Measurements from ENCODE around the gene TPH1. TPM values are rescaled to one million over a fixed set of nuclear protein-coding genes. Genes with fewer than 3 reads are reported as not detected.

TPH1 gene
- total RNA-seq, 1 experiment from 2014 or later = 0.07 TPM

DNA sequence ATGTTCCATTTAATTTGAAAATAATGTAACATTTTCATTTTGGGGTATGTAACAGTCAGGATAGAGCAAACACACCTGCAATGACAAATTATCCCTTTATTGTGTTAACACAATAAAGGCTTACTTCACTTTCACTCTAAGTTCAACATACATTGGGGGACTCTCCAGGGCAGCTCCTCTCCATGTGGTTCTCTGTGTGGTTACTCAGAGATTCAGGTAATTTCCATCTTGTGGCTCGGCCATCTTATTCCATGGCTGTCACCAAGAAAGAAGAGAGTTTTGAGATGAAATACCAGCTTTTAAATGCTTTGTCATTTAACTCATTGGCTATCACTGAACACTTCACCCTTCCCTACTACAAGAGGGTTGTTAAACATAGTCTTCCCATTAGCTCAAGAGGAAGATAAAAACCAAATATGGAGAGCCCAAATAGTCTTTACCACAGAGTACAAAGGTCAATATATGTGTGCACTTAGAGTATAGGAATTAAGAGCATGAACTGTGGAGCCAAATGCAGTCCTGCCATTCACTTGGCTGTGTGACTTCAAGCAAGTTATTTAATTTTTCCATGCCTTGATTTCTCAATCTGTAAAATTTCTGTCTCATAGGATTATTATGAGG is 10.6 kb upstream of the TPH1 start:
- Mint-ChIP-seq H3K36me3 (no peaks in the 10 kb centered on the region), H3K9me3 (no peaks in the 10 kb centered on the region), H3K4me1 (no peaks in the 10 kb centered on the region), H3K27me3 (ENCODE audit: low read depth) (no peaks in the 10 kb centered on the region; the same call in 1 of the 2 replicates), H3K4me3 (no peak overlapping the region), H3K27ac (no peak overlapping the region)
- ChIA-PET POLR2A (no interaction called here), CTCF (no interaction called here)
- ATAC-seq (no peak), DNase-seq (ENCODE audit: low spot score) (no peak)
- TF ChIP-seq, protein P1, sequence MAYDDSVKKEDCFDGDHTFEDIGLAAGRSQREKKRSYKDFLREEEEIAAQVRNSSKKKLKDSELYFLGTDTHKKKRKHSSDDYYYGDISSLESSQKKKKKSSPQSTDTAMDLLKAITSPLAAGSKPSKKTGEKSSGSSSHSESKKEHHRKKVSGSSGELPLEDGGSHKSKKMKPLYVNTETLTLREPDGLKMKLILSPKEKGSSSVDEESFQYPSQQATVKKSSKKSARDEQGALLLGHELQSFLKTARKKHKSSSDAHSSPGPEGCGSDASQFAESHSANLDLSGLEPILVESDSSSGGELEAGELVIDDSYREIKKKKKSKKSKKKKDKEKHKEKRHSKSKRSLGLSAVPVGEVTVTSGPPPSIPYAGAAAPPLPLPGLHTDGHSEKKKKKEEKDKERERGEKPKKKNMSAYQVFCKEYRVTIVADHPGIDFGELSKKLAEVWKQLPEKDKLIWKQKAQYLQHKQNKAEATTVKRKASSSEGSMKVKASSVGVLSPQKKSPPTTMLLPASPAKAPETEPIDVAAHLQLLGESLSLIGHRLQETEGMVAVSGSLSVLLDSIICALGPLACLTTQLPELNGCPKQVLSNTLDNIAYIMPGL (CRISPR knock-in tag; IDR thresholded peaks at IDR 0.05) = no peak
- no peak for TF ChIP-seq ZNF512 (CRISPR knock-in tag; IDR thresholded peaks at IDR 0.05; ENCODE audit: borderline replicate concordance)
- TF ChIP-seq NFATC4 (CRISPR knock-in tag; IDR thresholded peaks at IDR 0.05) = no peak
- no peak for TF ChIP-seq ZNF219 (CRISPR knock-in tag; IDR thresholded peaks at IDR 0.05; ENCODE audit: borderline replicate concordance)
- no peak for TF ChIP-seq FOXP4 (CRISPR knock-in tag; IDR thresholded peaks at IDR 0.05)
- no peak for TF ChIP-seq TEAD4 (CRISPR knock-in tag; IDR thresholded peaks at IDR 0.05)
- TF ChIP-seq KAT7 (CRISPR knock-in tag; IDR thresholded peaks at IDR 0.05; ENCODE audit: borderline replicate concordance) = no peak
- no peak for TF ChIP-seq EMX1 (CRISPR knock-in tag; IDR thresholded peaks at IDR 0.05)
- no peak for TF ChIP-seq CBFB (CRISPR knock-in tag; IDR thresholded peaks at IDR 0.05; ENCODE audit: low read depth)
- no peak for TF ChIP-seq IRF1 (CRISPR knock-in tag; IDR thresholded peaks at IDR 0.05)
- TF ChIP-seq ZNF532 (CRISPR knock-in tag; IDR thresholded peaks at IDR 0.05; ENCODE audit: borderline replicate concordance) = no peak
- TF ChIP-seq, protein P2, sequence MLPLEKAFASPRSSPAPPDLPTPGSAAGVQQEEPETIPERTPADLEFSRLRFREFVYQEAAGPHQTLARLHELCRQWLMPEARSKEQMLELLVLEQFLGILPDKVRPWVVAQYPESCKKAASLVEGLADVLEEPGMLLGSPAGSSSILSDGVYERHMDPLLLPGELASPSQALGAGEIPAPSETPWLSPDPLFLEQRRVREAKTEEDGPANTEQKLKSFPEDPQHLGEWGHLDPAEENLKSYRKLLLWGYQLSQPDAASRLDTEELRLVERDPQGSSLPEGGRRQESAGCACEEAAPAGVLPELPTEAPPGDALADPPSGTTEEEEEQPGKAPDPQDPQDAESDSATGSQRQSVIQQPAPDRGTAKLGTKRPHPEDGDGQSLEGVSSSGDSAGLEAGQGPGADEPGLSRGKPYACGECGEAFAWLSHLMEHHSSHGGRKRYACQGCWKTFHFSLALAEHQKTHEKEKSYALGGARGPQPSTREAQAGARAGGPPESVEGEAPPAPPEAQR (CRISPR knock-in tag; IDR thresholded peaks at IDR 0.05) = no peak
- TF ChIP-seq ETV6 (CRISPR knock-in tag; IDR thresholded peaks at IDR 0.05) = no peak
- no peak for TF ChIP-seq PRRX2 (CRISPR knock-in tag; IDR thresholded peaks at IDR 0.05)
